KMS-11 (cell line): ENCODE results near the gene THY1.
"Not testable (repeated sequence)": the region's sequence is repeated elsewhere in the genome, so short reads cannot be mapped to it uniquely, and the experiment has no call there.

Experiments used
- H2AFZ ChIP-seq: fragments of 200-600 bp; sonication (generic); 2 replicates; pipeline ENCODE4 v1.6.1; 2016; ENCODE audit warnings: antibody characterized with exemption, mixed run types, low read depth
- H3K27ac ChIP-seq: fragments of 200-600 bp; sonication (generic); 2 replicates; pipeline ENCODE4 v1.6.1; 2016; ENCODE audit warnings: mild to moderate bottlenecking, mixed run types
- H3K27me3 ChIP-seq: fragments of 200-600 bp; sonication (generic); 2 replicates; pipeline ENCODE4 v1.6.1; 2017; ENCODE audit warnings: mild to moderate bottlenecking, low read depth, mixed run types, moderate library complexity; ENCODE audit not compliant: insufficient read depth
- H3K36me3 ChIP-seq: fragments of 200-600 bp; sonication (generic); 2 replicates; pipeline ENCODE4 v1.6.1; 2017; ENCODE audit warnings: mild to moderate bottlenecking, mixed run types; ENCODE audit not compliant: insufficient read depth
- H3K4me1 ChIP-seq: fragments of 200-600 bp; sonication (generic); 2 replicates; pipeline ENCODE4 v1.6.1; 2016; ENCODE audit warnings: mild to moderate bottlenecking, low read depth, mixed run types; ENCODE audit not compliant: poor library complexity, severe bottlenecking
- H3K4me2 ChIP-seq: fragments of 200-600 bp; sonication (generic); 2 replicates; pipeline ENCODE4 v1.7.0; 2016; ENCODE audit warnings: mild to moderate bottlenecking, mixed run types
- H3K4me3 ChIP-seq: fragments of 200-600 bp; sonication (generic); IDR thresholded peaks from 2 replicates; pipeline ENCODE4 v1.6.1; 2017; ENCODE audit warnings: low read depth, low read length, mixed read lengths; ENCODE audit not compliant: insufficient read depth
- H3K79me2 ChIP-seq: fragments of 200-600 bp; sonication (generic); 2 replicates; pipeline ENCODE4 v1.6.1; 2016; ENCODE audit warnings: low read depth, mixed run types; ENCODE audit not compliant: insufficient read depth
- H3K9ac ChIP-seq: fragments of 200-600 bp; sonication (generic); 2 replicates; pipeline ENCODE4 v1.6.1; 2016; ENCODE audit warnings: mild to moderate bottlenecking, mixed run types
- H4K20me1 ChIP-seq: fragments of 200-600 bp; sonication (generic); 2 replicates; pipeline ENCODE4 v1.6.1; 2016; ENCODE audit warnings: mild to moderate bottlenecking, mixed run types; ENCODE audit not compliant: insufficient read depth
- CTCF ChIP-seq: fragments of 200-600 bp; sonication (generic); conservative IDR thresholded peaks from 2 replicates; pipeline ENCODE4 v1.6.1; 2017; ENCODE audit warnings: low read depth, mild to moderate bottlenecking, antibody characterized with exemption, low read length, moderate library complexity, mixed read lengths

The THY1 gene

GRCh38 chr11:119460097-119460496, 37.1 kb upstream of the THY1 start:
- Histone ChIP-seq H3K36me3 (no peaks in the 10 kb centered on the region), H3K4me2 (no peak overlapping the region)

GRCh38 chr11:119459293-119459976, 36.5 kb upstream of the THY1 start:
- no peaks in the 10 kb centered on the region for H3K4me1 ChIP-seq
- H3K79me2 ChIP-seq, result no peaks in the 10 kb centered on the region
- TF ChIP-seq CTCF, result no peak
- H3K27ac ChIP-seq, result no peak overlapping the region
- no peak overlapping the region for H3K9ac ChIP-seq
- no peaks in the 10 kb centered on the region for H4K20me1 ChIP-seq
- H2AFZ ChIP-seq, result no peak overlapping the region
- no peaks in the 10 kb centered on the region for H3K36me3 ChIP-seq
- H3K4me2 ChIP-seq, result no peak overlapping the region
- H3K4me3 ChIP-seq, result no peak overlapping the region
- no peaks in the 10 kb centered on the region for H3K27me3 ChIP-seq

More at GRCh38 chr11:119460097-119460496, 37.1 kb upstream of the THY1 start:
- H3K79me2 ChIP-seq, result no peaks in the 10 kb centered on the region
- no peaks in the 10 kb centered on the region for H4K20me1 ChIP-seq
- H3K27ac ChIP-seq, result no peak overlapping the region
- H2AFZ ChIP-seq, result no peak overlapping the region
- no peaks in the 10 kb centered on the region for H3K4me1 ChIP-seq
- H3K9ac ChIP-seq, result no peak overlapping the region
- H3K4me3 ChIP-seq, result no peak overlapping the region
- no peak for TF ChIP-seq CTCF
- H3K27me3 ChIP-seq, result no peaks in the 10 kb centered on the region

- H2AFZ ChIP-seq, H3K36me3 ChIP-seq, H4K20me1 ChIP-seq, H3K4me3 ChIP-seq, H3K4me2 ChIP-seq, H3K27ac ChIP-seq, H3K27me3 ChIP-seq, H3K9ac ChIP-seq, H3K79me2 ChIP-seq, H3K4me1 ChIP-seq: not testable (repeated sequence)
Observed at GRCh38 chr11:119455708-119456107, 32.7 kb upstream of the THY1 start.

- not testable (repeated sequence) for H3K9ac ChIP-seq, H3K36me3 ChIP-seq, H3K4me1 ChIP-seq, H3K4me2 ChIP-seq, H3K4me3 ChIP-seq, H3K27me3 ChIP-seq, H2AFZ ChIP-seq, H3K27ac ChIP-seq, H4K20me1 ChIP-seq, H3K79me2 ChIP-seq
Observed at GRCh38 chr11:119455241-119455640, 32.3 kb upstream of the THY1 start.

GRCh38 chr11:119453881-119454280, 30.9 kb upstream of the THY1 start:
- Histone ChIP-seq H3K36me3 (no peaks in the 10 kb centered on the region), H3K27ac (no peak overlapping the region), H3K9ac (no peak overlapping the region), H3K4me1 (no peaks in the 10 kb centered on the region), H3K79me2 (no peaks in the 10 kb centered on the region), H4K20me1 (no peaks in the 10 kb centered on the region), H2AFZ (no peak overlapping the region), H3K4me2 (no peak overlapping the region), H3K4me3 (no peak overlapping the region), H3K27me3 (no peaks in the 10 kb centered on the region)
- no peak for TF ChIP-seq CTCF
